Measurements from ENCODE around the gene CACNA1E.

CACNA1E gene

GRCh38 chr1:181794332-181794731, 311.0 kb downstream of the CACNA1E start:
- DNase-seq (ENCODE audit: insufficient read length, low spot score) (no peak), FAIRE-seq (no peak)
- TF ChIP-seq CTCF (IDR thresholded peaks at IDR 0.05; ENCODE audit: insufficient read depth, missing control alignments), result no peak

GRCh38 chr1:181798191-181798926, 315.0 kb downstream of the CACNA1E start:
- no peak for TF ChIP-seq CTCF (IDR thresholded peaks at IDR 0.05; ENCODE audit: insufficient read depth, missing control alignments)
- DNase-seq (ENCODE audit: insufficient read length, low spot score), result no peak
- no peak for FAIRE-seq

- DNase-seq (ENCODE audit: insufficient read length, low spot score) (no peak), FAIRE-seq (no peak)
- TF ChIP-seq CTCF (IDR thresholded peaks at IDR 0.05; ENCODE audit: insufficient read depth, missing control alignments), result no peak
These were observed 318.3 kb downstream of the CACNA1E start for GRCh38 chr1:181801617-181802016.

- no peak for TF ChIP-seq CTCF (IDR thresholded peaks at IDR 0.05; ENCODE audit: insufficient read depth, missing control alignments)
- DNase-seq (ENCODE audit: insufficient read length, low spot score) (no peak), FAIRE-seq (no peak)
These were observed 319.1 kb downstream of the CACNA1E start for GRCh38 chr1:181802466-181802865.

- no peak for TF ChIP-seq CTCF (IDR thresholded peaks at IDR 0.05; ENCODE audit: insufficient read depth, missing control alignments)
- no peak for DNase-seq (ENCODE audit: insufficient read length, low spot score)
- FAIRE-seq, result no peak
These were observed 320.1 kb downstream of the CACNA1E start for GRCh38 chr1:181803421-181803820.

GRCh38 chr1:181804989-181805388, 321.7 kb downstream of the CACNA1E start:
- FAIRE-seq, result no peak
- TF ChIP-seq CTCF (IDR thresholded peaks at IDR 0.05; ENCODE audit: insufficient read depth, missing control alignments), result no peak

GRCh38 chr1:181806746-181807145, 323.4 kb downstream of the CACNA1E start:
- TF ChIP-seq CTCF (IDR thresholded peaks at IDR 0.05; ENCODE audit: insufficient read depth, missing control alignments), result no peak
- DNase-seq (ENCODE audit: insufficient read length, low spot score) (no peak), FAIRE-seq (no peak)

More at GRCh38 chr1:181804989-181805388, 321.7 kb downstream of the CACNA1E start:
- DNase-seq (ENCODE audit: insufficient read length, low spot score), result no peak
